IPS-NIHi7 (cell line): ENCODE measurements around the gene NTN1.
A peak's percentile ranks its signal among the peaks of the same experiment; 100 is the strongest.

Experiments
- DNase-seq: peaks from one replicate; pipeline ENCODE4 v3.0.0; 2012; ENCODE audit warnings: mixed read lengths; ENCODE audit errors: extremely low spot score

Gene NTN1

GRCh38 chr17:9006175-9006767 is 15.0 kb upstream of the NTN1 start:
- no peak for DNase-seq

GRCh38 chr17:9007052-9007714 is 14.1 kb upstream of the NTN1 start:
- no peak for DNase-seq

- DNase-seq = no peak
Observed at GRCh38 chr17:9009096-9009495, 12.2 kb upstream of the NTN1 start.

- no peak for DNase-seq
Observed at GRCh38 chr17:9009737-9010136, 11.6 kb upstream of the NTN1 start.

- no peak for DNase-seq
Observed at GRCh38 chr17:9011001-9011400, 10.3 kb upstream of the NTN1 start.

GRCh38 chr17:9016941-9017552 is 4.3 kb upstream of the NTN1 start:
- no peak for DNase-seq

- no peak for DNase-seq
Observed at GRCh38 chr17:9018726-9019125, 2.6 kb upstream of the NTN1 start.

- no peak for DNase-seq
Observed at GRCh38 chr17:9020096-9020823, 1.1 kb upstream of the NTN1 start.

GRCh38 chr17:9020824-9021157 is 519 bp upstream of the NTN1 start:
- no peak for DNase-seq

GRCh38 chr17:9021992-9022572 is 772 bp downstream of the NTN1 start:
- DNase-seq = no peak

- DNase-seq = no peak
Observed at GRCh38 chr17:9022573-9023391, 1.5 kb downstream of the NTN1 start.

- no peak for DNase-seq
Observed at GRCh38 chr17:9023392-9024218, 2.3 kb downstream of the NTN1 start.

- DNase-seq = peak; percentile 51
Observed at GRCh38 chr17:9024497-9024896, 3.2 kb downstream of the NTN1 start.

GRCh38 chr17:9026741-9027140 is 5.4 kb downstream of the NTN1 start:
- DNase-seq = no peak

- DNase-seq = no peak
Observed at GRCh38 chr17:9028202-9028987, 7.1 kb downstream of the NTN1 start.

- no peak for DNase-seq
Observed at GRCh38 chr17:9028988-9029570, 7.8 kb downstream of the NTN1 start.

- DNase-seq = no peak
Observed at GRCh38 chr17:9032151-9032550, 10.8 kb downstream of the NTN1 start.

GRCh38 chr17:9032583-9032982 is 11.3 kb downstream of the NTN1 start:
- DNase-seq = no peak

GRCh38 chr17:9035249-9035648 is 13.9 kb downstream of the NTN1 start:
- DNase-seq = no peak

- no peak for DNase-seq
Observed at GRCh38 chr17:9036336-9036735, 15.0 kb downstream of the NTN1 start.
